Inflammatory macrophage treated with lipopolysaccharide for 1 hour (primary cell): Measurements from ENCODE around the gene FER1L5.
A peak's percentile ranks its signal among the peaks of the same experiment; 100 is the strongest.

Experiments used
- DNase-seq, 2 donors: peaks; one replicate each; pipeline ENCODE4 v3.0.0-alpha.2; 2020 to 2022

FER1L5 gene

GRCh38 chr2:96642564-96643360, at the start of gene FER1L5:
TSS of gene FER1L5 (plus strand) at chr2:96642764. CDS start at chr2:96642837, 73 bp downstream.
- no peak for DNase-seq

GRCh38 chr2:96594282-96594681, 48.3 kb upstream of the FER1L5 start:
- no peak for DNase-seq

- DNase-seq, result no peak
These were observed 47.8 kb upstream of the FER1L5 start for GRCh38 chr2:96594691-96595152.

GRCh38 chr2:96596596-96596995, 46.0 kb upstream of the FER1L5 start:
- DNase-seq, result no peak

GRCh38 chr2:96599941-96600340, 42.6 kb upstream of the FER1L5 start:
- no peak for DNase-seq

GRCh38 chr2:96601382-96602292, 40.9 kb upstream of the FER1L5 start:
- DNase-seq, result no peak

- no peak for DNase-seq
These were observed 40.2 kb upstream of the FER1L5 start for GRCh38 chr2:96602330-96602823.

GRCh38 chr2:96604104-96604503, 38.5 kb upstream of the FER1L5 start:
- no peak for DNase-seq

- peak; percentile 74 to 94 for DNase-seq
These were observed 33.8 kb upstream of the FER1L5 start for GRCh38 chr2:96608469-96609455.

- no peak for DNase-seq
These were observed 26.4 kb upstream of the FER1L5 start for GRCh38 chr2:96616128-96616527.

- no peak for DNase-seq
These were observed 26.0 kb upstream of the FER1L5 start for GRCh38 chr2:96616535-96616934.

- no peak for DNase-seq
These were observed 25.6 kb upstream of the FER1L5 start for GRCh38 chr2:96617012-96617411.

- DNase-seq, result peak; percentile 79 to 87
These were observed 23.8 kb upstream of the FER1L5 start for GRCh38 chr2:96618596-96619283.

- no peak for DNase-seq
These were observed 20.0 kb upstream of the FER1L5 start for GRCh38 chr2:96622544-96622943.

- peak; percentile 80 for DNase-seq
These were observed 19.4 kb upstream of the FER1L5 start for GRCh38 chr2:96623116-96623515.

GRCh38 chr2:96625571-96626552, 16.7 kb upstream of the FER1L5 start:
- DNase-seq, result no peak

GRCh38 chr2:96626553-96626942, 16.0 kb upstream of the FER1L5 start:
- DNase-seq, result no peak

- no peak for DNase-seq
These were observed 10.6 kb upstream of the FER1L5 start for GRCh38 chr2:96631804-96632435.

GRCh38 chr2:96633641-96634040, 8.9 kb upstream of the FER1L5 start:
- DNase-seq, result no peak
